CD4-positive, alpha-beta T cell treated with Interleukin-21 for 1 hour (primary cell): Measurements from ENCODE around the gene HCRT.
"Not testable (repeated sequence)": the region's sequence is repeated elsewhere in the genome, so short reads cannot be mapped to it uniquely, and the experiment has no call there.

Source experiments
- DNase-seq: peaks from one replicate; pipeline ENCODE4 v3.0.0-alpha.2; 2020

HCRT gene

GRCh38 chr17:42197564-42198156, 12.4 kb upstream of the HCRT start:
- DNase-seq = no peak

GRCh38 chr17:42193969-42194899, 9.0 kb upstream of the HCRT start, which contains the start of gene GHDC:
Gene GHDC (minus strand): TSS chr17:42194494. CDS start chr17:42193581, 913 bp downstream.
- peak; percentile 83 for DNase-seq

GRCh38 chr17:42193216-42193968, 8.1 kb upstream of the HCRT start:
- DNase-seq = no peak

GRCh38 chr17:42192189-42193126, 7.2 kb upstream of the HCRT start:
- DNase-seq = no peak

- DNase-seq = no peak
These were observed 6.0 kb upstream of the HCRT start for GRCh38 chr17:42191275-42191608.

GRCh38 chr17:42190491-42191274, 5.4 kb upstream of the HCRT start:
- DNase-seq = no peak

- DNase-seq = no peak
These were observed 4.4 kb upstream of the HCRT start for GRCh38 chr17:42189651-42189965.

GRCh38 chr17:42188749-42189650, 3.7 kb upstream of the HCRT start:
- no peak for DNase-seq

GRCh38 chr17:42187833-42188232, 2.6 kb upstream of the HCRT start:
- DNase-seq = no peak

- DNase-seq = not testable (repeated sequence)
These were observed 939 bp upstream of the HCRT start for GRCh38 chr17:42186191-42186590.

GRCh38 chr17:42185621-42185930, 324 bp upstream of the HCRT start:
- no peak for DNase-seq

- DNase-seq = peak; percentile 83
These were observed 1.2 kb downstream of the HCRT start for GRCh38 chr17:42183741-42184711.

- DNase-seq = no peak
These were observed 2.1 kb downstream of the HCRT start for GRCh38 chr17:42182927-42183734.

GRCh38 chr17:42181851-42182207, 3.4 kb downstream of the HCRT start:
- DNase-seq = no peak

GRCh38 chr17:42180922-42181850, 4.1 kb downstream of the HCRT start, which contains the start of gene KCNH4:
Gene KCNH4 (minus strand): TSS chr17:42181142. CDS start chr17:42180945, 197 bp downstream.
- peak; percentile 93 for DNase-seq

GRCh38 chr17:42180411-42180921, 4.8 kb downstream of the HCRT start:
- no peak for DNase-seq

- DNase-seq = no peak
These were observed 5.3 kb downstream of the HCRT start for GRCh38 chr17:42179911-42180410.
